Middle frontal gyrus (tissue), 1 donor: ENCODE results near the gene S100G.
A peak's percentile ranks its signal among the peaks of the same experiment; 100 is the strongest.

ENCODE experiments used
- DNase-seq: peaks from one replicate; pipeline ENCODE4 v3.0.0-alpha.2; 2015; ENCODE audit warnings: low spot score; ENCODE audit errors: extremely low spot score

The S100G gene

DNA sequence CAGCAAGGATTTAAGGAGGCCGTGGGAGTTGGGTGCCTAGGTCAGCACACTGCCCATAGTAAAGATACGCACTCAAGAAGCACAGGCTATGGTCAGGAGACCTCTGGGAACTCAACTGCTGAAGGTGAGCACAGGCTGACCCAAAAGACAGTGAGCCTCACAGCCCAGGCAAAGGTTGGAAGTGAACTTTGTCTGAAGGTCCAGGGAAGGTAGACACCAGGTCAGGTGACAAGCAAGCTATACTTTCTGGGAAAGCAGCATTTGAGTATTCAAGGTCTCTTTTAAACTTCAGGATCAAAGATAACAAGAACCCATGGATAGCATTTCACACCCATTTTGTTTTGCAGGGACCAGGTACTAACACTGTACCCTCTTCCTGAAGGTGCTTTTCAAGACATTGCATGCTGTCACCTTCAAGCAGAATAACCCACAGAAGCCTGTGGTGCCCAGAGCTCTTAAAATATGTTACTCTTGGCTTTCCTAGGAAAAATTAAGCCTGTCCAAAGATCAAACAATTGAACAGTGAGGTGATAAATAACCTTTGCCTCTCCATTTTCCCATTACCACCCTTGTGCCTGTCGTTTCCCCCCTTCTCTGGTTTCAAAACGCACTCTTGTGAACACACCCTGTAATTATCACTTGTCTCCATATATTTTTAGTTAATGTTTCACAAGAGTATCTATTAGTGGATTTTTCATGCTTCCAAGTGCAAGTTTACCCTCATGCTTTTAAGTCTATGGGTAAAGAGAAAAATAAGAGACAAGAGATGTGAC, 3.4 kb upstream of the S100G start:
- DNase-seq: no peak

DNA sequence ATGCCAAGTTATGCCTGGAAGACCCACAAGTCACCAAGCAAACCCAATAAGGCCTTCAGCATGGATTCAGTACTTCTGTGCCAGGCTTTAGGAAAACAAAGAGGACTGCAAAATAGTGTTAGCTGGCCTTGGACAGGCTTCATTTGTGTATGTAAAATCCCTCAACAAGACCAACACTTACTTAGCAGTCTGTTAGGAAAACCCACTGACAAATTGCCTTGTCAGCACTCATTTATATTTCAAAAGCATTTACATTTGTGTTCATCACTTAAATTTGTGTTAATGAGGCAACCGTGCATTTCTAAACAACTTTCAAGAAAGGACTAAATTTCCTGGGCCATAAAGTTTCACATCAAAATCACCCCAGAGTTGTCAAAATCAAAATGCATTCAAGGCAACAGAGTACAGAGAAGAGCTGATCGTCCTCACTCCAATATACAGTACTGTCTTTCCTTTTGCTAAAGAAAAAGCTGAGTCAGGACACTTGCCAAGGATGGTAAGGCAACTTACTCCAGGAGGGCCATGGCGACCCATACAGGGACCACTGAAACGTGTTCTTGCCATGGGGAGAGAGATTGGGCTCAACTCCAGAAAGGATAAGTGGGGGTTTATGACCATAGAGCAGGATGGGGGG, 1.6 kb downstream of the S100G start:
- no peak for DNase-seq

DNA sequence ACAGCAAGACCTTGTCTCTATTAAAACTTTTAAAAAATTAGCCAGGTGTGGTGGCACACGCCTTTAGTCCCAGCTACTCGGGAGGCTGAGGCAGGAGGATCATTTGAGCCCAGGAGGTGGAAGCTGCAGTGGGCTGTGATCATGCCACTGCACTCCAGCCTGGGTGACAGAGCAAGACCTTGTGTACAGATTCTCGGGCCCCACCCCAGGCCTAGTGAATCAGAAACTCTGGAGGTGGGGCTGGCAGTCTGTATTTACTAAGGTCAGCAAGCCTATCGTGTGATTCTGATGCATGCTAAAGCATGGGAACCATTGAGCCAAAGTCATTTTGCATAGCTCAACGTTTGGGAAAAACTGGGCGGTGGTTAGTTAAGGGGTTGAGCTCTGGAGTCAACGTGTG, 3.5 kb downstream of the S100G start:
- DNase-seq: no peak

GRCh38 chrX:16654093-16654492, 4.1 kb downstream of the S100G start:
- no peak for DNase-seq

GRCh38 chrX:16658284-16658683, 8.3 kb downstream of the S100G start:
- DNase-seq: no peak

- DNase-seq: no peak
Observed at GRCh38 chrX:16659321-16659720, 9.4 kb downstream of the S100G start.

- no peak for DNase-seq
Observed at GRCh38 chrX:16661495-16661894, 11.5 kb downstream of the S100G start.

- DNase-seq: no peak
Observed at GRCh38 chrX:16662402-16662801, 12.4 kb downstream of the S100G start.

DNA sequence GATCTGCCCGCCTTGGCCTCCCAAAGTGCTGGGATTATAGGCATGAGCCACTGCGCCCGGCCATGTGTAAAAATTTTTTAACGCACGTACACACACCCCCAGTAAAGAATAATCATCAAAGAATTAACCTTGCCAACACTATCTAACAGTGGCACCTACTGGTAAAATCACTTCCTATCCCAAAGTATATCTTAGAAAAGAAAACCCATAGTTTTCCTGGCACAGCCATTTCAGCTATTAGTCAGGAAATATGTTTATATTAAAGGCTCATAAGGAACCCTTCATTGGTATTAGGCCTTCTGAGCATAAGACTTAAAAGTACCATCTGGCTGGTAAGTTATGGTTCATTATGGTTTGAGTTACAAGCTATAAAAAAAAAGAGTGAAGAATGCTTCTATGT, 14.1 kb downstream of the S100G start:
- DNase-seq: no peak

GRCh38 chrX:16664626-16665025, 14.7 kb downstream of the S100G start:
- no peak for DNase-seq

DNA sequence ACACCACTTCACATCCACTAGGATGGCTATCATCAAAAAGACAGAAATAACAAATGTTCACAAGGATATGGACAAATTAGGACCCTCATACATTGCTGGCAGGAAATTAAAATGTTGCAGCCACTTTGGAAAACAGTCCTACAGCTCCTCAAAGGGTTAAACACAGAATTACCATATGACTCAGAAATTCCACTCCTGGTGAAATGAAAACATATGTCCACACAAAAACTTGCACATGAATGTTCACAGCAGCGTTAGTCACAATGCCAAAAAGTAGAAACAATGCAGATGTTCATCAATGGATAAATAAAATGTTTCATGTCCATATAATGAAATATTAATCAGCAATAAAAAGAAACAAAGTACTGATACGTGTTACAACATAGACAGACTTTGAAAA, 15.1 kb downstream of the S100G start:
- no peak for DNase-seq

DNA sequence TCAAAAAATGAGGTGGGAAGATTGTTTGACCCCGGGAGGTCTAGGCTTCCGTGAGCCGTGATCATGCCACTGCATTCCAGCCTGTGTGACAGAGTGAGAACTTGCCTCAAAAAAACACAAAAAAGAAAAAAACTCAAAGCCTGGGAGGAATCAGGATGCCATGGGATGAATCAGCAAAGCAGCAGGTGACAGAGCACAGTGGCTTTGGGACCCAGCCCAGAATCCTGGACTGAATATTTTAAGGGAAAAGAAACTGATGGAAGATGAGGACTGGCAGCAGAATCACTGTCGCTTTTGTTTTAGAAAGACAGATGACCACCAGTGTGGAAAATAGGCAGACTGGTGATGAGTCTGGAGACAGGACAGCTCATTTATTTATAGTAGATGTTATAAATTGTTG, 16.6 kb downstream of the S100G start:
- no peak for DNase-seq

GRCh38 chrX:16671005-16671404, 21.0 kb downstream of the S100G start:
- peak; percentile 3 for DNase-seq

DNA sequence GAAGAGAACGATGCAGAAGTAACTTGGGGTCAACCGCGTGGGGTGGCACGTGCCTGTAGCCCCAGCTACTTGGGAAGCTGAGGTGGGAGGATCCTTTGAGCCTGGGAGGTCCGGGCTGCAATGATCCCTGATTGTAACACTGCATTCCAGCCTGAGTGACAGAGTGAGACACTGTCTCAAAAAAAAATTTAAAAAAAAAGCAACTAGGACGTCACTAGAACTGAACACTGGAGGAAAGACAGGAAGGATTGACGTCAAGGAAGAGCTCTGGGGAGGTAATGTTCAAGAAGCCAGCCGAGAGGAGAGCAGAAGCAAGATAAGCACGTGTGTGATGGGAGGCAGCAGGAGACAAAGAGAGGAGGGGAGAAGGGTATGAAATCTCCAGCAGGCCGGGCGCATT, 28.7 kb downstream of the S100G start:
- no peak for DNase-seq

DNA sequence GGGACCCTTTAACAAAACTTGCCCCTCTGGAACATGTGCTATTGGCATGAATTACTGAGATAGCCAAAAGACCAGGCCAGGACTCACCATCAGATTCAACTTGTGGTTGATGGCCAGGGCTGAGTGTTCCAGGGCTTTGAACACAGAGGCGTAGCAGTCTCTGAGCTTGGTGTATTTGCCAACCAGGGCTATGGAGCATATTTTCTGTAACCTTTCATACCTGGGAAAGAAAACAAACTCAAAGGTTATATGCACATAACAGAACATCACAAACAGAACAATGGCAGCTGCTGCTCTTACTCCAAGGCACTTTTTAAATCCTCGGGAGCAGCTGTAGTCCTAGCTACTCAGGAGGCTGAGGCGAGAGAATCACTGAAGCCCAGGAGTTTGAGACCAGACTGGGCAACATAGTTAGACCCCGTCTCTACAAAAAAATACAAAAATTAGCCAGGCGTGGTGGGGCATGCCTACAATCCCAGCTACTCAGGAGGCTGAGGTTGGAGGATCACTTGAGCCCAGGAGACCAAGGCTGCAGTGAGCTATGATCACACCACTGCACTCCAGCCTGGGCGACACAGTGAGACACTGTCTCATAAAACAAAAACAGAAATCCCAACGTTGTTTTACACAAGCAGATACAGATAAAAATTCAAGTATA, 33.2 kb downstream of the S100G start:
- DNase-seq: no peak

- DNase-seq: no peak
Observed at GRCh38 chrX:16687514-16687913, 37.6 kb downstream of the S100G start.

DNA sequence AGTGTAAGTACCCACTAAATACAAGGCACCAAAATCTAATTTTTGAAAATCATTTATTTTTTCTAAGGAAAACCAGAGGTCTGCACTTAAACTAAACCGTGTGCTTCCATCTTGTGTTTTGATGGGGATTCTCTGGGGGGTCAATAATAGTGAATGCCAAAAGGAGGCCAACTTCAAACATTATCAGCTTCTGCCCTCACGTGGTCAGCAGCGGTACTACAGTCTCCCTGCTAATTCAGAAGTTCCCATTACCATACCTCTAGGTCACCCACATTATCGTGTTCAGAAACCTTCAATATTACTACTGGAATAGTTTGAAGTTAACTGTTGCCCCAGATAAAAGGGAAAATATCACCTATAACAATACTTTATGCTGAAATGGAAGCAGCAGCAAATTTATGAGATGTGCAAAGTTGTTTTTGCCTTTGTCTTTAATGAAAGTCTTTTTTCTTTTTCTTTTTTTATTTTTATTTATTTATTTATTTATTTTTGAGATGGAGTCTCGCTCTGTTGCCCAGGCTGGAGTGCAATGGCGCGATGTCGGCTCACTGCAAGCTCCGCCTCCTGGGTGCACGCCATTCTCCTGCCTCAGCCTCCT, 45.2 kb downstream of the S100G start:
- no peak for DNase-seq

- no peak for DNase-seq
Observed at GRCh38 chrX:16696956-16697355, 47.0 kb downstream of the S100G start.

DNA sequence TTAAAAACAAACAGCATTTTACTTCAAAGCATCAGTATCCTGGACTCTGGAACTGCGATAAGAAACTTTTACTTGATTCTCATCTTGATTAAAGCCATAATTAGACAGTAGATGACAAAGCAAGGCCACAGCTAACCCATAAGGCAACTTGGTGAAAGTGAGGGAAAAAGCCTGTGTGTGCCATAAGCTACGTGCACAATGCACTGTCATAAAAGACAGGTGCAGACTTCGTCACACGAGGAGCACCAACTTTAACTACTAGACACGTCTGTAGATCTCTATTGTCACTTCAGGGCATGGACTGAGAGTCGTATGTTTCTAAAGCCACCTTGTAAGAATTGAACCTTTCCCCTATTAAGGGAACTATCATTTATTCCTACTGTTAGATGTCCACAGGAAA, 49.4 kb downstream of the S100G start:
- no peak for DNase-seq

DNA sequence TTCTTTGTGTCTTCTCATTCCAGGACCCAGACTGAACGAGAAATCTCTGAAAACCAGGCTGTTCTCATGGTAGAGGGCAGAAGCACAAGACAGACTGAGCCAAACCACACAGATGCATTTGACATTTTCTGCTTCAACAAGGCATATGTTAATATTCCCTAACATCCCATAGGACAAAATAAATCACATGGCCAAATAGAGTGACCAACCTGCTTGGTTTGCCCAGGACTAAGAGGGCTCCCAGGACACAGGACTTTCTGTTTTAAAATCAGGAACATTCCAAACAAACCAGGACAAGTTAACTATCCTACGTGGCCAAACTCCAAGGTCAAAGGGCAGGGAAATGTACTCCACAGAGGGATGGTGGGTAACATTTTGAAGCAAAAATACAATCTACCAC, 50.8 kb downstream of the S100G start:
- no peak for DNase-seq

DNA sequence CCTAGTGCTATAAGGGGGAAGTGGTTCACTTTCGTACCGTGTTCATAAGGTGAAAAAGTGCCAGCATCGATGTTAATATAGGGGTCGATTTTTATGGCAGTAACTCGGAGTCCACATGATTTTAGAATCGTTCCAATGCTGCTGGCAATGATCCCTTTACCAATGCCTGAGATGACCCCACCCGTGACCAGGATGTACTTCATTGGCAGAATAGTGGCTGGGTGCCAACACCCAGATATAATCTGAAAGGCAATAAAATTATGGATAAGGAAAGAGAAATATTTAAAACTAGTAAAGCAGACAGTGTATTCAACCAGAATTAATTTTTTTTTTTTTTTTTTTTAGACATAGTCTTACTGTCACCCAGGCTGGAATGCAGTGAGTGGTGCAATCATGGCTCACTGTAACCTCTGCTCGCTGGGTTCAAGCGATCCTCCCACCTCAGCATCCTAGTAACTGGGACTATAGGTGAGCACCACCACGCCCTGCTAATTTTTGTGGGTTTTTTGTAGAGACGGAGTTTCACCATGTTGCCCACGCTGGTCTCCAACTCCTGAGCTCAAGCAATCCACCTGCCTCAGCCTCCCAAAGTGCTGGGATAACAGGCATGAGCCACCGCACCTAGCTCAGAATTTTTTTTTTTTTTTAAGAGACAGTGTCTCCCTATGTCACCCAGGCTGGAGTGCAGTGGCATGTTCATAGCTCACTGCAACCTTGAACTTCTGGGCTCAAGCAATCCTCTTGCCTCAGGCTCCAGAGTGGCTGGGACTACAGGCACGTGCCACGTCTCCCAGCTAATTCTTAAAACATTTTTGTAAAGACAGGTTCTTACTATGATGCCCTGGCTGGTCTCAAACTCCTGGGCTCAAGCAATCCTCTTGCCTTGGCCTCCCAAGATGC, 53.0 kb downstream of the S100G start:
- no peak for DNase-seq
